OCI-LY1 (cell line): ENCODE measurements around the gene NR1D2.

Experiments used
- H2AFZ ChIP-seq: fragments of 200-600 bp; sonication (generic), shearing (Covaris generic); 2 replicates; pipeline ENCODE4 v1.6.0; 2014; ENCODE audit warnings: antibody characterized with exemption, mild to moderate bottlenecking, low read length
- H3F3A ChIP-seq: fragments of 200-600 bp; sonication (generic), shearing (Covaris generic); 2 replicates; pipeline ENCODE4 v1.6.0; 2014; ENCODE audit warnings: mild to moderate bottlenecking, antibody characterized with exemption, low read length, moderate library complexity; ENCODE audit not compliant: insufficient read depth
- H3K27ac ChIP-seq: fragments of 200-600 bp; sonication (generic); 2 replicates; pipeline ENCODE4 v1.5.1; 2014; ENCODE audit warnings: low read length, mixed run types, mild to moderate bottlenecking, low read depth; ENCODE audit not compliant: poor library complexity, severe bottlenecking
- H3K27me3 ChIP-seq: fragments of 200-600 bp; sonication (generic); 2 replicates; pipeline ENCODE4 v1.6.0; 2014; ENCODE audit warnings: antibody characterized with exemption, mild to moderate bottlenecking, low read length, moderate library complexity; ENCODE audit not compliant: insufficient read depth
- H3K36me3 ChIP-seq: fragments of 200-600 bp; sonication (generic); 2 replicates; pipeline ENCODE4 v1.6.1; 2014; ENCODE audit warnings: mild to moderate bottlenecking, antibody characterized with exemption, low read length, moderate library complexity, mixed read lengths; ENCODE audit not compliant: insufficient read depth
- H3K4me1 ChIP-seq: fragments of 200-600 bp; sonication (generic); 2 replicates; pipeline ENCODE4 v1.5.1; 2014; ENCODE audit warnings: mild to moderate bottlenecking, low read length, moderate library complexity; ENCODE audit not compliant: insufficient read depth, severe bottlenecking
- H3K4me2 ChIP-seq: fragments of 200-600 bp; sonication (generic), shearing (Covaris generic); 2 replicates; pipeline ENCODE4 v1.6.1; 2014; ENCODE audit warnings: low read length
- H3K4me3 ChIP-seq: fragments of 200-600 bp; sonication (generic); 2 replicates; pipeline ENCODE4 v1.5.1; 2014; ENCODE audit warnings: low read length, low read depth, mild to moderate bottlenecking, mixed read lengths; ENCODE audit not compliant: poor library complexity, severe bottlenecking
- H3K79me2 ChIP-seq: fragments of 200-600 bp; shearing (Covaris generic); 2 replicates; pipeline ENCODE4 v1.6.1; 2016; ENCODE audit warnings: mixed run types, low read length, mixed read lengths; ENCODE audit not compliant: insufficient read depth
- H3K9ac ChIP-seq: fragments of 200-600 bp; sonication (generic), shearing (Covaris generic); 2 replicates; pipeline ENCODE4 v1.6.1; 2014; ENCODE audit warnings: mild to moderate bottlenecking, low read length, mixed read lengths
- H3K9me2 ChIP-seq: fragments of 200-600 bp; sonication (generic), shearing (Covaris generic); 2 replicates; pipeline ENCODE4 v1.6.1; 2014; ENCODE audit warnings: low read depth, mild to moderate bottlenecking, low read length, mixed read lengths
- H3K9me3 ChIP-seq: fragments of 200-600 bp; shearing (Covaris generic); 2 replicates; pipeline ENCODE4 v1.6.1; 2014; ENCODE audit warnings: low read length, mixed read lengths
- H4K20me1 ChIP-seq: fragments of 200-600 bp; sonication (generic), shearing (Covaris generic); 2 replicates; pipeline ENCODE4 v1.6.0; 2016; ENCODE audit warnings: mild to moderate bottlenecking, low read length; ENCODE audit not compliant: insufficient read depth
- CTCF ChIP-seq: fragments of 200-600 bp; sonication (generic), shearing (Covaris generic); IDR thresholded peaks from 2 replicates; pipeline ENCODE4 v1.5.1; 2017; ENCODE audit warnings: mild to moderate bottlenecking, antibody characterized with exemption, low read length, moderate library complexity, mixed read lengths
- EZH2 ChIP-seq: fragments of 200-600 bp; sonication (generic), shearing (Covaris generic); IDR thresholded peaks from 2 replicates; pipeline ENCODE4 v1.8.0; 2017; ENCODE audit warnings: borderline replicate concordance, mixed run types, mild to moderate bottlenecking, antibody characterized with exemption, low read length, moderate library complexity, mixed read lengths

NR1D2 gene

GRCh38 chr3:23920151-23920655 lies 24.9 kb upstream of the NR1D2 start:
- Histone ChIP-seq H3K9me3 (no peaks in the 10 kb centered on the region), H3K4me3 (no peak overlapping the region), H2AFZ (no peak overlapping the region), H4K20me1 (no peaks in the 10 kb centered on the region), H3K79me2 (peaks cover 13% of the 10 kb centered on the region), H3K27ac (no peak overlapping the region), H3K27me3 (no peaks in the 10 kb centered on the region), H3F3A (peaks cover 13% of the 10 kb centered on the region), H3K9ac (no peak overlapping the region), H3K36me3 (peaks cover 46% of the 10 kb centered on the region), H3K4me2 (peak overlapping the region; percentile 25; the same call in 1 of the 2 replicates), H3K4me1 (peaks cover 26% of the 10 kb centered on the region), H3K9me2 (no peaks in the 10 kb centered on the region)
- TF ChIP-seq CTCF (no peak), EZH2 (no peak)

GRCh38 chr3:23921052-23921511 lies 24.0 kb upstream of the NR1D2 start:
- TF ChIP-seq EZH2: no peak
- TF ChIP-seq CTCF: no peak
- peaks cover 13% of the 10 kb centered on the region for H3F3A ChIP-seq

GRCh38 chr3:23923786-23924185 lies 21.3 kb upstream of the NR1D2 start:
- H3K79me2 ChIP-seq: peaks cover under 1% of the 10 kb centered on the region; the same call in 1 of the 2 replicates
- no peak overlapping the region for H3K4me3 ChIP-seq
- H3K9ac ChIP-seq: no peak overlapping the region
- H3K27ac ChIP-seq: no peak overlapping the region
- H3K9me3 ChIP-seq: no peaks in the 10 kb centered on the region
- no peak overlapping the region for H2AFZ ChIP-seq
- H3K27me3 ChIP-seq: no peaks in the 10 kb centered on the region
- no peak for TF ChIP-seq CTCF
- no peak for TF ChIP-seq EZH2
- H3F3A ChIP-seq: peaks cover 6% of the 10 kb centered on the region
- peaks cover 9% of the 10 kb centered on the region for H3K4me1 ChIP-seq
- no peaks in the 10 kb centered on the region for H3K9me2 ChIP-seq
- peaks cover 29% of the 10 kb centered on the region for H3K36me3 ChIP-seq
- H4K20me1 ChIP-seq: no peaks in the 10 kb centered on the region
- no peak overlapping the region for H3K4me2 ChIP-seq

More at GRCh38 chr3:23921052-23921511, 24.0 kb upstream of the NR1D2 start:
- Histone ChIP-seq H3K4me2 (no peak overlapping the region), H2AFZ (no peak overlapping the region), H3K9ac (no peak overlapping the region), H3K4me3 (no peak overlapping the region), H3K27ac (no peak overlapping the region), H3K9me3 (no peaks in the 10 kb centered on the region), H3K36me3 (peaks cover 46% of the 10 kb centered on the region), H3K9me2 (no peaks in the 10 kb centered on the region), H4K20me1 (no peaks in the 10 kb centered on the region), H3K79me2 (peaks cover 13% of the 10 kb centered on the region), H3K4me1 (peaks cover 19% of the 10 kb centered on the region), H3K27me3 (no peaks in the 10 kb centered on the region)
